Measurements from ENCODE around the gene HMGB1.

GRCh38 chr13:30510091-30510490 lies 44.4 kb upstream of the HMGB1 start:
- TF ChIP-seq CTCF (IDR thresholded peaks at IDR 0.05; ENCODE audit: low read depth, low read length, missing input control) = no peak
- TF ChIP-seq RAD21 (IDR thresholded peaks at IDR 0.05) = no peak
- TF ChIP-seq ZBTB33 (IDR thresholded peaks at IDR 0.05) = no peak
- no peak for TF ChIP-seq YY1 (IDR thresholded peaks at IDR 0.05)
- no peak for TF ChIP-seq NR2F2 (IDR thresholded peaks at IDR 0.05)
- TF ChIP-seq REST (IDR thresholded peaks at IDR 0.05) = no peak
- no peak for TF ChIP-seq JUND (IDR thresholded peaks at IDR 0.05)
- TF ChIP-seq MAX (IDR thresholded peaks at IDR 0.05) = no peak
- no peak for TF ChIP-seq TAF1 (conservative IDR thresholded peaks at IDR 0.05)
- TF ChIP-seq FOXA1 (IDR thresholded peaks at IDR 0.05) = no peak
- TF ChIP-seq FOXA2 (IDR thresholded peaks at IDR 0.05) = no peak

Measured in liver (tissue), 3 donors.